ENCODE measurements around the gene FBXW11. TPM values are rescaled to one million over a fixed set of nuclear protein-coding genes. Genes with fewer than 3 reads are reported as not detected.

Gene FBXW11
- total RNA-seq, 2 experiments from 2014 or later = 31.2 to 50.4 TPM

DNA sequence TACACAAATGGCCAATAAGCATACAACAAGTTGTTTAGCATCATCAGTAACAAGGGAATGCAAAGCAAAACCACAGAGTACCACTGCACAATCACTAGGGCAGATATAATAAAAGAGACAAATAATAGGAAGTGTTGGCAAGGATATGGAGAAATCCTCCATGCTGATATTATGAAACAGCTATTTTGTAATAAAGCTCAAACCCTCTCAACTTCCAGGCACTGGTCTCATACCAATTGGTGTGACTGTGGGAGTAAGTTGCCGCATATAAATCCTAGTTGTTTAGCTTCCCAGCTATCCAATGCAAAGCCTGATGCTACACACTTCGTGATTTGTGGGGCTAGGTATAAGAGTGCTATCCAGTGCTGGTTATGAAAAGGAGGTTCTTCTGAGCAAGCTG is 132.2 kb downstream of the FBXW11 start:
- no peak for ATAC-seq
- H3K36me3 Mint-ChIP-seq = peaks cover 20% of the 10 kb centered on the region
- no peaks in the 10 kb centered on the region for H3K4me1 Mint-ChIP-seq
- H3K4me3 Mint-ChIP-seq = no peak overlapping the region
- no peak overlapping the region for H3K27ac Mint-ChIP-seq
- CTCF ChIA-PET = interaction anchor here (0.6 to 1.7 kb wide), 2 partner anchors 16 to 1178 kb away, joined by 3 to 4 read pairs; no protein-coding TSS in a partner anchor
- H3K9me3 Mint-ChIP-seq (ENCODE audit: low read depth) = no peaks in the 10 kb centered on the region
- no peak for DNase-seq
- H3K27me3 Mint-ChIP-seq = no peaks in the 10 kb centered on the region

- H3K4me3 Mint-ChIP-seq = no peak overlapping the region
- H3K36me3 Mint-ChIP-seq = peaks cover 30% of the 10 kb centered on the region
- no peaks in the 10 kb centered on the region for H3K9me3 Mint-ChIP-seq (ENCODE audit: low read depth)
- CTCF ChIA-PET = interaction anchor here (1.1 to 2.5 kb wide), 2 partner anchors 26 to 454 kb away, joined by 3 to 7 read pairs; no protein-coding TSS in a partner anchor
- H3K27me3 Mint-ChIP-seq = no peaks in the 10 kb centered on the region
- H3K27ac Mint-ChIP-seq = no peak overlapping the region
- H3K4me1 Mint-ChIP-seq = no peaks in the 10 kb centered on the region
- ATAC-seq (no peak), DNase-seq (no peak)
These were observed 133.8 kb downstream of the FBXW11 start for GRCh38 chr5:171872666-171873065.

- no peaks in the 10 kb centered on the region for H3K4me1 Mint-ChIP-seq
- H3K36me3 Mint-ChIP-seq = peaks cover 27% of the 10 kb centered on the region
- CTCF ChIA-PET = interaction anchor here (1.1 to 2.5 kb wide), 2 partner anchors 27 to 453 kb away, joined by 3 to 7 read pairs; no protein-coding TSS in a partner anchor
- no peaks in the 10 kb centered on the region for H3K9me3 Mint-ChIP-seq (ENCODE audit: low read depth)
- no peak overlapping the region for H3K27ac Mint-ChIP-seq
- DNase-seq (no peak), ATAC-seq (no peak)
- H3K4me3 Mint-ChIP-seq = no peak overlapping the region
- no peaks in the 10 kb centered on the region for H3K27me3 Mint-ChIP-seq
These were observed 134.7 kb downstream of the FBXW11 start for GRCh38 chr5:171871711-171872110.

GRCh38 chr5:171869956-171870355 is 136.5 kb downstream of the FBXW11 start:
- H3K27ac Mint-ChIP-seq = no peak overlapping the region
- H3K4me3 Mint-ChIP-seq = no peak overlapping the region
- no peaks in the 10 kb centered on the region for H3K4me1 Mint-ChIP-seq
- H3K27me3 Mint-ChIP-seq = no peaks in the 10 kb centered on the region
- H3K9me3 Mint-ChIP-seq (ENCODE audit: low read depth) = no peaks in the 10 kb centered on the region
- no peak for DNase-seq
- CTCF ChIA-PET = no interaction called here
- no peak for ATAC-seq
- H3K36me3 Mint-ChIP-seq = peaks cover 18% of the 10 kb centered on the region

GRCh38 chr5:171868236-171868635 is 138.2 kb downstream of the FBXW11 start:
- Mint-ChIP-seq H3K27me3 (no peaks in the 10 kb centered on the region), H3K9me3 (ENCODE audit: low read depth) (no peaks in the 10 kb centered on the region), H3K27ac (no peak overlapping the region), H3K4me1 (no peaks in the 10 kb centered on the region), H3K36me3 (peaks cover 16% of the 10 kb centered on the region), H3K4me3 (no peak overlapping the region)
- CTCF ChIA-PET = no interaction called here
- DNase-seq (no peak), ATAC-seq (no peak)

DNA sequence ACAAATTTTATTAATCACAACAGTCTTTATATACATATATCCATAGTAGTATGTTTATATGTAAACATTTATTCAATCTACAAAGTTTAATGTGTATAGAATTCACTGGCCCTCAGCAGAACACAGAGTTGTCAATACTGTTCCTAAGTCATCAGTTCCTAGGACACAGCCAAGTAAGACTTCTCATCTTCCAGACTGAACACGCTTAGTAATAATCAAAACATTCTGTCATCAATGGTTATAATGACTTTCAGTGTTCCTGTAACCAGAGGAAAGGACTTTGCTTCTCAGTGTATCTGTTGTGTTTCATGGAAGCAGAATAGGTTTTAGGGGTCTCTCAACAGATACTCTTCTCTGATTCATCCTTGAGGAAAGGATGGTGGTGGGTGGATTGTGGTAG is 138.7 kb downstream of the FBXW11 start:
- no peak overlapping the region for H3K27ac Mint-ChIP-seq
- H3K36me3 Mint-ChIP-seq = peaks cover 16% of the 10 kb centered on the region
- no peaks in the 10 kb centered on the region for H3K4me1 Mint-ChIP-seq
- DNase-seq (no peak), ATAC-seq (no peak)
- CTCF ChIA-PET = no interaction called here
- no peaks in the 10 kb centered on the region for H3K9me3 Mint-ChIP-seq (ENCODE audit: low read depth)
- no peaks in the 10 kb centered on the region for H3K27me3 Mint-ChIP-seq
- no peak overlapping the region for H3K4me3 Mint-ChIP-seq

GRCh38 chr5:171865471-171865870 is 141.0 kb downstream of the FBXW11 start:
- ATAC-seq = no peak
- CTCF ChIA-PET = no interaction called here

DNA sequence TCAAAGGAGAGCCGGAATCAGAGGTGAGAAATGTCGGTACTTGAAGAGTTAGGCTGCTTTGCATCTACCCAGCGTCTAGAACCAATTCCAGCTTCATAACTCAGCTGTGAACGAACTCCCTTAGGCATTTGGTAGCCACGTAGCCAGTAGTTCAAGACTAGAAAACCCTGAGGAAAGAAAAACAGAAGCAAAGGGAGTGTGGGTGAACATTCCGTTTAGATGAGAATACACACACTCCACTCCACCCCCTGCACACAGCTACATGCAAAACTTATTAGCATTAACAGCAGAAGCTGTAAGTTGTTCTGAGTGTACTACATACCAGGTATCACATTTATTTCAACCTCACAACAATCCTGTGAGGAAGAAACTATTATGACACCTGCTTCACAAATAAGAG is 142.5 kb downstream of the FBXW11 start:
- Mint-ChIP-seq H3K4me1 (no peaks in the 10 kb centered on the region), H3K4me3 (no peak overlapping the region), H3K36me3 (peaks cover 12% of the 10 kb centered on the region), H3K27ac (no peak overlapping the region), H3K9me3 (ENCODE audit: low read depth) (no peaks in the 10 kb centered on the region), H3K27me3 (no peaks in the 10 kb centered on the region)
- DNase-seq (no peak), ATAC-seq (no peak)
- CTCF ChIA-PET = no interaction called here

More at GRCh38 chr5:171865471-171865870, 141.0 kb downstream of the FBXW11 start:
- Mint-ChIP-seq H3K4me1 (no peaks in the 10 kb centered on the region), H3K36me3 (peaks cover 13% of the 10 kb centered on the region), H3K9me3 (ENCODE audit: low read depth) (no peaks in the 10 kb centered on the region), H3K27ac (no peak overlapping the region), H3K27me3 (no peaks in the 10 kb centered on the region), H3K4me3 (no peak overlapping the region)
- no peak for DNase-seq

- H3K27me3 Mint-ChIP-seq = no peaks in the 10 kb centered on the region
- H3K27ac Mint-ChIP-seq = no peak overlapping the region
- no peak overlapping the region for H3K4me3 Mint-ChIP-seq
- H3K4me1 Mint-ChIP-seq = no peaks in the 10 kb centered on the region
- H3K36me3 Mint-ChIP-seq = peaks cover 3% of the 10 kb centered on the region
- ATAC-seq (no peak), DNase-seq (no peak)
- H3K9me3 Mint-ChIP-seq (ENCODE audit: low read depth) = no peaks in the 10 kb centered on the region
- CTCF ChIA-PET = no interaction called here
These were observed 143.8 kb downstream of the FBXW11 start for GRCh38 chr5:171862624-171863023.

DNA sequence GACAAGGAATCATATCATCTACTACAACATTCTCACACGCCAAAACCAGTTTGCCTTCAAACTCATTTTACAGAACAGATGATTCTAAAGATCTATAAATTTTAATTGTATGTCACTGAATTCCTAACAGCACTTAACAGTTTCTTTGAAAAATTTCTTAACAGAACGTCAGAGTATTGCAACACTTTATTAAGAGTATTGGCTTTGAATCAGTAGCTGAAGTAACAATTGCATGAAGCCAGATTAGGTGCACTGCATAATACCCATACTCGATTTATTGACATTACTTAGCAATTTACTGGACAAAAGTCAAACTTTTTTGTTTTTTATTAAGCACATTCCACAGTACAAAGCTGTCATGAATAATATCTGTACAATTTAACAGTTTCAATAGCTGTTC is 145.1 kb downstream of the FBXW11 start:
- peaks cover 2% of the 10 kb centered on the region for H3K4me1 Mint-ChIP-seq
- no peak for ATAC-seq
- DNase-seq = no peak
- CTCF ChIA-PET = interaction anchor here (0.5 to 1.8 kb wide), 2 partner anchors 15 to 141 kb away, joined by 3 to 6 read pairs; no protein-coding TSS in a partner anchor
- no peaks in the 10 kb centered on the region for H3K27me3 Mint-ChIP-seq
- no peaks in the 10 kb centered on the region for H3K9me3 Mint-ChIP-seq (ENCODE audit: low read depth)
- H3K36me3 Mint-ChIP-seq = peaks cover 3% of the 10 kb centered on the region
- H3K4me3 Mint-ChIP-seq = no peak overlapping the region
- H3K27ac Mint-ChIP-seq = no peak overlapping the region

- no peak overlapping the region for H3K4me3 Mint-ChIP-seq
- H3K9me3 Mint-ChIP-seq (ENCODE audit: low read depth) = no peaks in the 10 kb centered on the region
- ATAC-seq (no peak), DNase-seq (no peak)
- no peaks in the 10 kb centered on the region for H3K27me3 Mint-ChIP-seq
- H3K27ac Mint-ChIP-seq = no peak overlapping the region
- CTCF ChIA-PET = interaction anchor here (0.5 to 1.1 kb wide), 5 partner anchors 16 to 54 kb away, joined by 3 to 4 read pairs (median 3); no protein-coding TSS in a partner anchor
- peaks cover 1% of the 10 kb centered on the region for H3K36me3 Mint-ChIP-seq
- H3K4me1 Mint-ChIP-seq = peaks cover 11% of the 10 kb centered on the region
These were observed 148.1 kb downstream of the FBXW11 start for GRCh38 chr5:171858303-171858702.

DNA sequence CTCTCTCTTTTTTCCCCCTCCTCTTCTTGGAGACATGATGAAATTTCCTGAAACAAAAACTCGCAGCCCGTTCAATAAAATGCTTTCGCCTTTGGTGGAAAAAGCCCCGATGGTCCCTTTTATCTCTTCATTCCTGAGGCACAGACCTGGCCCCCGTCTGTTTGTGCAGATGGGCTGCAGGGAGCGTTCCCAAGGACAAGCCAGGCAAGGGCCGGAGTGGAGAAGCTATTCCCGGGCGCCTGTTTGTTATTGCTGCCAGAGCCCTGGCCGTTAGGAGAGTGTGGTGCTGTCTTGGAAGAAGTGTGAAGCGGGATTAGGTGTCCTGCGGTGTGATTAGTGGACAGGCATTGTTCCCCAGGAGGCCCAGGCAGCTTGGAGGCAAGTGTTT is 149.0 kb downstream of the FBXW11 start:
- CTCF ChIA-PET = no interaction called here
- H3K27me3 Mint-ChIP-seq = no peaks in the 10 kb centered on the region
- peaks cover 11% of the 10 kb centered on the region for H3K4me1 Mint-ChIP-seq
- H3K9me3 Mint-ChIP-seq (ENCODE audit: low read depth) = no peaks in the 10 kb centered on the region
- H3K4me3 Mint-ChIP-seq = no peak overlapping the region
- peaks cover 1% of the 10 kb centered on the region for H3K36me3 Mint-ChIP-seq
- DNase-seq (no peak), ATAC-seq (no peak)
- no peak overlapping the region for H3K27ac Mint-ChIP-seq

DNA sequence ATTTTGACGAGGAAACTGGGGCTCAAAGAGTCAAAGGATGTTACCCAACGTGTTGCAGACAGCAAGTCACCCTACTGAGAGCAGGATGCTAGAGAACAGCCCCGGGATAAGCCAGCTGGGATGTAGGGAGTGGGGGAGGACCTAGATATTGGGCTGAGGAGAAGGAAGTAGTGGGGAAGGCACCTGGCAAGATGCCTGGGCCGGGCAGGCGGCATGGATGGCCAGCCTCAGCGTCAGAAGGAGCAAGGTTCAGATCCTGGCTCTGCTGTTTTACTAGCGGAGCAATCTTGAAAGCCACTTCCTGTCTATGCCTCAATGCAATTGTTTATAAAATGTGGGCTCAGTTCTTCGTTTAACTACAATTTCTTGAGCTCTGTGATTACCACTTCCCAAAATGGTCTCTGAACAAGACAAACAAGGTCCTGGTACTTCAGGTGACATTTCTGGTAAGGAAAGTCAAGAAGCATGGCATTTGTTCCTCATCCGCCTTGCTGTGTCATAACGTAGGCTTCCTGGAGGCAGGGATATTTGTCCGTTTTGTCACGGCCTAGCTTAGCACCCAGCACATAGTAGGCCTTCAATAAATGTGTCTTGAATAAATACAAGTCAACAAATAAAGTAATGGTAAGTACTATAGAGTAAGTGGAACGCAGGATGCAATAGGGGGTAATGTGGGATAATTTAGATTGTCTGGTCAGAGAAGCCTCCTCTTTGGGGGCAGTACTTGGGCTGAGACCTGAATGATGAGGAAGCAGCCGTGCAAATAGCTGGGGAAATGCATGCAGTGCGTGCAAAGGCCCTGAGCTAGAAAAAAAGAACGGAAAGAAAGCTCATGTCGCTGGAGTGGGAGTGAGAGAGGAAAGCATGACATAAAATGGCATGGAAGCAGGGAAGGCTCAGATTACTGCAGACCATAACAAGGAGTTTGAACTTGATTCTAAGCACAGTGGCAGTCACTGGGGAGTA is 150.4 kb downstream of the FBXW11 start:
- Mint-ChIP-seq H3K27ac (peak overlapping the region; percentile 74), H3K9me3 (ENCODE audit: low read depth) (no peaks in the 10 kb centered on the region), H3K27me3 (no peaks in the 10 kb centered on the region), H3K4me3 (no peak overlapping the region), H3K4me1 (peaks cover 11% of the 10 kb centered on the region), H3K36me3 (peaks cover 1% of the 10 kb centered on the region)
- DNase-seq (no peak), ATAC-seq (peak; percentile 36)
- CTCF ChIA-PET = no interaction called here

- DNase-seq = no peak
- Mint-ChIP-seq H3K9me3 (ENCODE audit: low read depth) (no peaks in the 10 kb centered on the region), H3K36me3 (peaks cover 1% of the 10 kb centered on the region), H3K27ac (no peak overlapping the region), H3K4me1 (peaks cover 11% of the 10 kb centered on the region), H3K4me3 (no peak overlapping the region), H3K27me3 (no peaks in the 10 kb centered on the region)
- CTCF ChIA-PET = interaction anchor here (1.2 kb wide), 1 partner anchor 20 kb away, joined by 3 read pairs; no protein-coding TSS in a partner anchor
- no peak for ATAC-seq
These were observed 151.2 kb downstream of the FBXW11 start for GRCh38 chr5:171855265-171855664.
